ENCODE measurements around the gene CFAP90.

The CFAP90 gene

DNA sequence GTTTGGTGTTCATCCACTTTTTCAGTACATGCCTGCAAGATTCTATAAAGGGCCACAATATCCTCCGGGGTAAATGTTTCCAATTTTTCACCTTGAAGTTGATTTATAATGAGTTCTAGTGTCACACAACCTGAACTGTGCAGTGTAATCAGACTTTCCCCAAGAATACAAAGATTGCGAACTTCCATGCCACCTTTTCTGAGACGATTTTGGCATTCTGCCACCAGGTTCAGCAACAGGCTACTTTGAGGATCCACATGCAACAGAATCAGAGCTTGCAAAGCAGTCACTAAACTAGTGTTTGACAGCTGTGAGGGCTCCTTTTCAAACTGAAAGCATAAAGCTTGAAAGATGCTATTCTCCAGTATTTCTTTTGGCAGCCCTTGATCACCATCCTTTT, 16.3 kb upstream of the CFAP90 start:
- DNase-seq = no peak

DNA sequence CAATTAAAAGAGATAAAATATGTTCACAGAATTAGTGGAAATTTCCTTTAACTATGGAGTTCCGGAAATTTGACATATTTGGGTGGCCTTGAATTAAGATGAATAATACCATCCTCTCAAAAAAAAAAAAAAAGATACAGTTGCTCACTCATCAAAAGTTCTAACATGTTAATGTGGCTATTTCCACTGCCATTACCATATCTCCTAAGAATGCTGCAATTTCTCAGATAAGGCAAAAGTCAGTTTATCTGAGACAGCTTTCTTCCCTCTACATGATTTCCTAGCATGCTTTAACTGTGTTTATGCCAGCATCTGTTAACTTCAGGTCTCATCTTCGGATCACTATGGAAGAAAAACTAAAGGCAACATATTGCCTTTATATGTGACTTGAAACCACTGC, 15.3 kb upstream of the CFAP90 start:
- DNase-seq = no peak

DNA sequence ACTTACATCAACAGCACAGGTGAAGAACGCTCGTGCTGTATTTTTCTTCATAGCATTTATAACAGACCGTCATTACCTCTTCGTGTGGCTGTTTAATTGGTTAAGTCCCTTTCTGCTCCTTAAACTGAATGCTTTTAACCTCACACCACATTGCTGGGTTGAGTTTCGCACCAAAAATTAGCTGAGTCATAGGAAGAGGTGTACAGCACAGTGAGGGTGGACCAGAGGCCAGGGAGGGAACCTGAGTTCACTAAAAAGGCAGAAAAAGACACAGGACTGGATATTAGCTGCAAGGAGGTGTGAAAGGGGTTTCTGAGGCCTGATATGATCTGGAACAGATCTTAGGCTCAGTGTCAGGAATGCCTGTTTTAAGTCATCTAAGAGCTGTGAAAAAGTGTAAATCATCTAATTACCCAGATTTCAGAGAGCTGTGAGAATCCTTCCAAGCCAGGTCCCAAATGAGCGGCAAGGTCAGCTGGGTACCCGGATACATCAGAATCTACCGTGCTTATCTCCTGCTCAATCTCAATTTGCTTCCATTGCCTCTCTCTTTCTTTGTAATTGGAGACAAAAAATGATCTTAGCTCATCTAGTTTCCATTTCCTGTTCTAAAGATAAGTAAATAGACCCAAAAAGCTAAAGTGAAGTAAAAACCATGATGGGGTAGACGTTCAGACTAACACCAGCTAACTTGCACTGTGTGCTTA, 7.1 kb upstream of the CFAP90 start:
- DNase-seq = no peak

DNA sequence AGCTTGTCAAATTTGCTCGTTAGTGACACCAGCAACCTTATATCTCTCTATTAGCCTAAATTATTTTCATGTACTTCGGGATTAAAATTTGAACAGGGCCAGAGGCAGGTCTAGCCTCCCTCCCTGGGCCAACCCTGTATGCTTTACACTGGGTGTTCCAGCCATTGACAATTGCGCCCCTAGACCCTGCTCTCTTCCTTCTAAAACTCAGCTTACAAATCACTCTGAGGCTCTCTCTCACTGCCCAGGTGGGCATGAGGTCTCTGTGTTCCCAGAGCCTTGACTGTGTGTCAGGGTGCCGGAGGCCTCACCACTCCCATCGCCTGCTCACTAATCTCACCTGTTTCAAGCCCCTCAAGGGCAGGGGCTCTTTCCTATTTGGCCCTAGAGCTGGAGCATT, 6.4 kb upstream of the CFAP90 start:
- no peak for DNase-seq

DNA sequence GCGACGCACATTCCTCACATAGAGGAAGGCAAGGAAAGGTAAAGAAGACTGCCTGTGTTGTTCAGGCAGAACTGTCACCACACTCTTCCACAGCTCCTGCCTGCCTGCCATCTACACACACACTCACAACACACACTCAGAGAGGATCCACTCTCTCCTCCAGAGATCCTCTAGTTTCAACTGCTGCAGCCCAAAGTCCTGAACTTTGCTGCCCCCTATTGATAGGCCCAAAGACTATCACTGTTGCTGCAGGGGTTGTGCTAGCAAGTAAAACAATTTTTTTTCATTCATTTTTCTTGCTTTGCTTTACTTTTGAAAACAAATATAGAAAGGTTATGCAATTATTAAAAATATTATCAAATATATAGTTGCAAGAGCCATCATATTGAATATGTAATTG, 5.9 kb upstream of the CFAP90 start:
- no peak for DNase-seq

DNA sequence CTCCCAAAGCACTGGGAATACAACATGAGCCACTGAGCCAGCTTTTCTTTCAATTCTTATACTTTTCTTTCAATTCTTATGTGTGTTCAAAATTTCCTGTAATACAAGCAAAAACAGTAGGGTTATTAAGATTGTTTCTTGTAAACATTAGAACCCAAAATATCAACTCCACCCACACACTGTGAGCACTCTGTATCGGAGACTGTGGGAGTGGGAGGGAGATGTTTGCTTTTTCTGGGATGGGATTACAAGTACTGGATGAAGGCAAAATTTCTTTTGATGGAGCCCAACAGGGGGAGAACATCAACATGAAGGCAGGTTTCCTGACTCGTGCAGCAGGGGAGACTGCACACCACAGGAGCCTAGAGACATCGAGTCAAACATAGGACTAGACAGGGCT, 4.7 kb upstream of the CFAP90 start:
- no peak for DNase-seq

DNA sequence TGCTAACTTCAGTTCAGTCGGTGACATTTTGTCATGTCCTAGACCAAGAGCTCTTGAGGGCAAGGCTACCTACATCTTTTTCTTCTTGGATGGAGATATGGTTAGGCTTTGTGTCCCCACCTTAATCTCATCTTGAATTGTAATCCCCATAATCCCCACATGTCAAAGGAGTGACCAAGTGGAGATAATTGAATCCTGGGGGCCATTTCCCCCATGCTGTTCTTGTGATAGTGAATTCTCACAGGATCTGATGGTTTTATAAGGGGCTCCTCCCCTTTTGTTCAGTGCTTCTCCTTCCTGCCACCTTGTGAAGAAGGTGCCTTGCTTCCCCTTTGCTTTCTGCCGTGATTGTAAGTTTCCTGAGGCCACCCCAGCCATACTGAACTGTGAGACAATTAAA, 2.1 kb upstream of the CFAP90 start:
- DNase-seq = no peak

DNA sequence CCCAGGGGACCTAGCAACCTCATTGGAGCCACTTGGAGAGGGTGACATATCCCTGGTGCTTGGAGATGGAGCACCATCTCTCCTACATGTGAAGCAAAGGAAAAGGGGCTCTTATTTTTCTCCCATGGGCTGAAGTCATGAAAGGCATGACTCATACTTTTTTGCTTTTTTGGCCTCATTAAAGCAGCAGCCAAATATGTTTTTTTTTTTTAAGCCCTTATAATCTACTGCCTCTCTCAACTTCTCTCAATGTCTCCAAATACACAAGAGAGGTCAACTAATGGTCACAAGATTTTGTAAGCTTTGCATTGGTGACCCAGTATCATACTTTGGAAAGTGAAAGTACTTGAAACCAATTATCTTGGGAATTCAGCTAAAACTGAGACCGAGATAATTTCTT, 1.6 kb upstream of the CFAP90 start:
- no peak for DNase-seq

DNA sequence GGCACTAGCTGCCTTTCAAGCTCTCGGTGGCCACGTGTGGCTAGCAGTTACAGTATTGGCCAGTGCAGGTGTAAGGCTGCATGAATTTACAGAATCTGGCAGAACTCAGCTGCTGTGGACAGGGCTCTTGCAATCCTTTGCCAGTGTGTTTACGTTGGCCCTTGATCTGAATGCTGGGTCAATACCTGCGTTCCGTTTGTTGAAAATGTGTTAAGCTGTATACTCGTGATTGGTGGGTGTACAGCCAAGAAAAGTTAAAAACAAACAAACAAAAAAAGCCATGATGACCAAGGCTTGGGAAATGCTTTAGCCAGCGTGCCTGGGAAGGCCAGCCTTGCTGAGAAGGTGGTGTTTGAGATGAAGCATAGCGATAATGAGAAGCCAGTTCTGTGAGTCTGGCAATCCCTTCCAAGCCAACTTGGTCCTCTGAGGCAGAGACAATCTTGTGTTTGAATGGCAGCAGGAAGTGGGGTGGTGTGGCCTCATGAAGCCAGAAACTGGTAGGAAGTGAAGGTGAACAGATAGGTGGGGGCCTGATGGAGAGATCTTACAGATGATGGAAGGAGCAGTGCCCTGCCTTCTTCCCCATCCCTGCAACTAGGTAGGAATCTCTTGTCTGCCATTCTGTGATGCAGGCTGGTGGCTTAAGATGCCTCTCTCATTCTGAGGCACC, 820 bp upstream of the CFAP90 start:
- DNase-seq = no peak

DNA sequence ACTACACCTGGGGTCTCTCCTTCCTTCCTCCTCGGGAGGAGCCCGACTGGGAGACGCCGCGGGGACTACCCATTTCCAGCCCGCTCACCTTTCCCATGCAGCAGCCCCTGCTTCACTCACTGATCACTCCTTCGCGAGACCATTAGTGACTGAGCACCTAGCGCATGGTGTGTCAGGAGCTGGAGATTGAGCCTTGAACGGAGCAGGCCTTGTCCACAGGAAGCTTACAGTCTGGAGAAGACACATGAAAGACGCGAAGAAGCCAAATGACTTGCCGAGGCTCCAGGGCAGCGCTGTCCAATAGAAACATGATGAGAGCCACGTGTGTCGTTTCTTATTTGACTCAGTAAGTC, 283 bp upstream of the CFAP90 start:
- no peak for DNase-seq

DNA sequence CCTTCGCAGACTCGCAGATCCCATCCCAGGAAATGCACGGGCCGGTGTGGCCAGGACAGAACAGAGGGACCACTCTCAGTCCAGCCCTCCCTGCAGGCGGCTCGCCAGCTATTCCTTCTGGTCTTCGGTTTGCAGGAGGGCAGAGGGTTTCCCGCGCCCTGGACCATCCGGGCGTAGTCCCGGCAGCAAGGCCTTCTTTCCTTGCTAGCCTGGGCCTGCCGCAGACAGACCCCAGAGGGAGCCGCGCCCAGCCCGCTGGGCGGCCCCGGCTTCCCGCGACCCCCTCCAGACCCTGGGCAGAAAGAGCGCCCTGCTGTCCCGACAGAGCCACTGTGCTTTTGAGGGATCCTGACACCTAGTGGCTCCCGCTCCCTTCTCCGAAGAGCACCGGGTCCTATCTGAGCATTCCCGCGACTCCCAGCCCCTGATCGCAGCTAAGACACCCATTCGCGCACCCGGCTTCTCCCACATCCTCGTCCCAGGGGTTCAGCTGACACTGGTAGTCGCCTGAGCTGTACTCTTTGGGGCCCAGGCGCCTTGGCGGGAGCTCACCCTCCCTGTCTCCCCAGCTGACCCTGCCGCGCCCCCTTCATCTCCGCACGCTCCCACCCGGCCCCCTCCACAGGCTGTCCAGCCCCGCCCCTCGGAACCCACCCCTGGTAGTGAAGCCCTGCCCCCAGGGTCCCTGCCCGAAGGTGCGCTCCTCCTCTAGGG, 1.1 kb downstream of the CFAP90 start:
- no peak for DNase-seq

DNA sequence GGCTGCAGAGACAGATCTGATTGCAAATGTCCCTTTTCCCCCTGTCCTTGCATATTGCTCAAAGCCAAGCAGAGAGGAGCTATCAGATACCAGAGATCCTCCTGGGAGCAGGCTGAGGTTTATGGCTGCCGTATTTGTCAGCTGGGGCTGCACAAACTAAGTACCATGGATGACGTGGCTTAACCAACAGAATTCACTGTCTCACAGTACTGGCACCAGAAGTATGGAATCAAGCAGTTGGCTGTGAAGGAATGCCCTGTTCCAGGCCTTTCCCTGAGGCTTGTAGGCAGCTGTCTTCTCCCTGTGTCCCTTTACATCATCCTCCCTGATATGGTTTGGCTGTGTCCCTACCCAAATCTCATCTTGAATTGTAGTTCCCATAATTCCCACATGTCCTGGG, 2.6 kb downstream of the CFAP90 start:
- DNase-seq = no peak

DNA sequence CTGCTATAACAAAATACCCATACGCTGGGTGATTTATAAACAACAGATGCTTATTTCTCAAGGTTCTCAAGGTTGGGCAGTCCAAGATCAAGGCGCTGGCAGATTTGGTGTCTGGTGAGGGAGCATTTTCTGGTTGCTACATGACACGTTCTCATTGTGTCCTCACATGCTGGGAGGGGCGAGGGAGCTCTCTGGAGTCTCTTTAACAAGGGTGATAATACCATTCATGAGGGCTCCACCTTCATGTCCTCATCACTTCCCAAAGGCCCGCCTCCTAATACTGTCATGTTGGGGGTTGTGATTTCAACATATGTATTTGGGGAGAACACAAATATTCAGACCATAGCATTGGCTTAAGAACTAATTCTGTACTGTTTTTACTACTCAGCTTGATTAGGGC, 4.6 kb downstream of the CFAP90 start:
- no peak for DNase-seq

DNA sequence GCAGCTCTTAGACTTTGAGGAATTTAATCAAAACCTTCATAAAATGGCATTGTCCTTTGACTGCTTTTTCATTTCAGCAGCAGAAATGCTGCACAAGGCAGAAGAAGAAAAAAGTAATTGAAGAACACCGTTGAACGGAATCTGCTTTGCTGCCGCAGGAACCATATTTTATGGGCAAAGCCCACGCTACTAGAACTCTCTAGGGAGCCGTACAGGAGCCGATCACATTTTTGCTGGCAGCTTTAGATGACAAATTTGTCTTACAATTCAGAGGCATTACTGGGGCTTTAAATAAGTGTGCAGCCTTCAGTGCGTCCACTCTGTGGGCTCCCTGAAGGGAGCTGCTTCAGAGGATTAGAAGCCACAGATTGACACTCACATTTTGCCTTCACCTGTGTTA, 5.4 kb downstream of the CFAP90 start:
- no peak for DNase-seq

DNA sequence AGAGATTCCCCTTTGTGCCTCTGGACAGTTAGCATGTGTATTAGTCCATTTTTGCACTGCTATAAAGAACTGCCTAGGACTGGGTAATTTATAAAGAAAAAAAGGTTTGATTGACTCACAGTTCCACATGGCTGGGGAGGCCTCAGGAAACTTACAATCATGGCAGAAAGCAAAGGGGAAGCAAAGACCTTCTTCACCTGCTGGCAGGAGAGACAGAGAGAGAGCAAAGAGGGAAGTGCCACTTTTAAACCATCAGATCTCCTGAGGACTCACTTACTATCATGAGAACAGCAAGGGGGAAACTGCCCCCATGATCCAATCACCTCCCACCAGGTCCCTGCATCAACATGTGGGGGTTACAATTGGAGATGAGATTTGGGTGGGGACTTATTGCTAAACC, 6.0 kb downstream of the CFAP90 start:
- no peak for DNase-seq

DNA sequence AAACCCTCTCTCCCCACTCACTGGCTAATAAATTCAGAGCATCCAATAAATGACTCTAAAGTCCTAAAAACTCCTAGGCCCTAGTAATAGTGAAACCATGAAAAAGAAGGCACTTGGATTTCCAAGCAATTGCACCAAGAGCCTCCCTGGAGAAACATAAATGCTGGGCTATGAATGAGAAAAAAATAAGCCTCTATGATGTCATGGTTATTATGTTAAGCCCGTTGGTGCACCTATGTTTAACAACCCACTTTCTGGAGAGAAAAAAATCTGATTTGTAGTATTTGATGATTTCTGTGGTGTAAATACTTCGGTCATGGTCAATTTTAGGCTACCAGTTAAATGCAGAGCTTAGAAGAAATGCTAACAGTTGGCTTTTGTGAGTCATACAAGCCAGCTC, 8.4 kb downstream of the CFAP90 start:
- no peak for DNase-seq

DNA sequence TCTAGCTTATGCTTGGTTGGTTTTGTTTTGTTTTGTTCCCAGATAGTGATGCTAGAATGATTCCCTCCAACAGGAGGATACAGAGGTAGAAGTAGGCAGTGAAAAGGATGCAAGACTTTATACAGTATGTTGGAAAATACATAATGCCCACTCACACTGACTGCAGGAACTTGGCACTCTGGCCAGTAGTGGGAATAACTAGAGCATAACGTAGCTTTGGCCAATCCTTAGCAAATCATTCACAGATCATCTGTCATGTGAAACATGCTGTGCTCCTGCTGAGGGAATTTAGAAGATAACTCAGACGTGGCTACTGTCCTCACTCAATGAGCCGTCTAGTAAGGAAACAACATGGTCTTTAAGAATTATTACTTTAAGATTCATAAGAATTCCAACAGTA, 13.5 kb downstream of the CFAP90 start:
- DNase-seq = no peak

DNA sequence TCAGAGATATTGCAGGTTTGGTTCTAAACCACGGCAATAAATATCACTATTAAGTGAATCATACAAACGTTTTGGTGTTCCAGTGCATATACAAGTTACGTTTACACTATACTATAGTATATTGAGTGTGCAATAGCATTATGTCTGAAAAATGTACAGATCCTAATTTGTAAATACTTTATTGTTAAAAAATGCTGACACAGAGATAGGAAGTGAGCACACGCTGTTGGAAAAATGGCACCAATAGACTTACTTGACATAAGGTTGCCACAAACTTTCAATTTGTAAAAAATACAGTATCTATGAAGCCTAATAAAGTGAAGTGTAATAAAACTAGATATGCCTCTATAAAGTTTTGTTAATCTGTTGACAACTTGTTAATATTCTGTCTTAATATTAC, 16.0 kb downstream of the CFAP90 start:
- no peak for DNase-seq

DNA sequence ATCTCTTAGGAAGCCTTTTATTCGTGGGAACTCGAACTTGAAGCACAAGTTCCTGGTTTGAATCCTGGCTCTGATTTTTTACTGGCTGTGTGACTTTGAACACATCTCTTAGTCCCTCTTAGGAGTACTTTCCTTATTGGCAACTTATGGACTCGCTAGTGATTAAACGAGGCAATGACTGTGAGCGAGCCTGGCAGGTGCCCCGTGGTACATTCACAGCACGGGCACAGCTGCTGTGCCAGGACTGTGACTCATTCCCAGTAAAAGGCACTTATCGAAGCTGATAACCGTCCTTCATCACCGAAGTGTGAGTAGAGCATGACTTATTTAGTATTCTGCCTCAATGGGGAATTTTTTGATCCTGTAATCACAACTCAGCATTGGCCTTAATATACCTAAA, 22.7 kb downstream of the CFAP90 start:
- no peak for DNase-seq

DNA sequence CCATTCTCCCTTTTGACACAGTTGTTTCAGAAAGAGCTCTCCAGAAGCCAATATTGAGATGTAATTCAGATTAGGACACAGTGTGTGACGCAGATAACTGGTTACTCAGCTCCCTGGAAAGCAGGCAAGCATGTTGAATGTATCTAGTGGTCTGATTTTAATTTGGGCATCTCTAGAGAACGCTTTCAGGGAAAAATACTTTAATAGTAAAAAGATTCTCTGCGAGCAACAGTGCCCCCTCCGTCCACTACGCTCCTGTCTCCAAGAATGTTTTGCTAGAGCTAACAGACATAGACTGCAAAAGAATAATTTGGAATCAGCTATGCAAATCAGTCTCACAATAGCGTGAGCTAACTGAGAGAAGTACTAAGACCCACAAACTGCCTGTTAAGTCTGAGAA, 23.3 kb downstream of the CFAP90 start:
- no peak for DNase-seq

DNA sequence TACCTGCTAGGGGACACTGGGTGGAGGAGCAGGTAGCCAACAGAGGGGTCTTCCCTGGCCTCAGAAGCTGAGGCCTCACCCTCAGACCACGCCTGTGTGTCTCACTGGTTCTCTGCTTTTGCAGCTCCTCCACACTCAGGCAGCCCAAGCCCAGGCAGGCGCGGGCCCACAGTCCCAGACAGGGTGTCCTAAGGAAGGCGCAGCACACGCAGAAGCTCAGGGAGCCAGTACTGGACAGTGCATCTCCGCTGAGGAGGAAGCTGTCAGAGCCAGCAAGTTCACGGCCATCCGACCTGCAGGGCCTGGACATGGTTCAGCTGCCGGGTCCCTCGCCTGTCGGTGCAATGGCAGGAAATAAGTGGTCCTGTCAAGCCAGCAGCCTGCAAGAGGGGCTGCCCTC, 25.3 kb downstream of the CFAP90 start:
- no peak for DNase-seq

DNA sequence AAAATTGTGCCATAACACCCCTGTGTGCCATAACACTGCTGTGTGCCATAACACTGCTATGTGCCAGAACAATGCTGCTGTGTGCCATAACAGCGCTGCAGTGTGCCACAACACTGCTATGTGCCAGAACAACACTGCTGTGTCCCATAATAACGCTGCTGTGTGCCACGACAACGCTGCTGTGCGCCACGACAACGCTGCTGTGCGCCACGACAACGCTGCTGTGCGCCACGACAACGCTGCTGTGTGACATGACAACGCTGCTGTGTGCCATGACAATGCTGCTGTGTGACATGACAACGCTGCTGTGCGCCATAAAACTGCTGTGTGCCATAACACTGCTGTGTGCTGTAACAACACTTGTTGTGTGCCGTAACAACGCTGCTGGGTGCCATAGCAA, 25.9 kb downstream of the CFAP90 start:
- DNase-seq = no peak

DNA sequence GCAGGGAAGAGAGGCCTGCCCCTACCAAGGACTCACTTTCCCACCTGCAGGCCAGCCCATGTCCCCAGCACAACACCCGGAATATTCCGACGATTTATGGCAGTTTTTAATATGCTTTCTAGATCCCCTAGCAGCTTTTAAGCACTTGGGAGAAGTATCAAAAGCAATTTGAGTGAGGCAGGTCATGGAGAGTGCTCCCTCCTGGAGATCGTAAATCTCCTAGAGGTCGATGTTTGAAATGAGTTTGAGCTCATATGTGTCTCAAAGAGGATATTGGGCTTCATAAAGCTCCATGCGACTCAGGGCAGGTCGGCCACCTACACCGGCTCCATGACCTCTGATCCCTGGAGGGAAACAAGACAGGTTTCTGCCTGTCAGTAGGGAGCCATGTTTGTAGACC, 27.3 kb downstream of the CFAP90 start:
- no peak for DNase-seq

DNA sequence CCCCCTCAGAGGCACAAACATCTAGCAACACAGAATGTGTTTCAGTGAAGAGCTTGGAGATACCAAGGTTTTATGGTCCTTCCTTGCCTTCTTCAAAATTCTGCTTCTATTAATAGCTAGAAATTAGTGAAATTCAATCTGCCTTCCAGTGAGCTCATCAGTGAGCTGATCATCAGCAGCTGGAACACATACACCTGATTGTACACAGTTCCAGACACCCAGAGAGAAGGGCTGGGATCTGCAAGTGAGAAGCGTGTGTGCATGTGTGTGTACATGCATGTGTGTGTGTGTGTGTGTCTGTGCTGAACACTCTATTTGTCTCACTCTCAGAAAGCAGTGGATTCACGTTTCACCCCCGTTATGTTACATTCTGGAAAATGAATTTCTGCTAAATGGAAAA, 28.5 kb downstream of the CFAP90 start:
- no peak for DNase-seq

DNA sequence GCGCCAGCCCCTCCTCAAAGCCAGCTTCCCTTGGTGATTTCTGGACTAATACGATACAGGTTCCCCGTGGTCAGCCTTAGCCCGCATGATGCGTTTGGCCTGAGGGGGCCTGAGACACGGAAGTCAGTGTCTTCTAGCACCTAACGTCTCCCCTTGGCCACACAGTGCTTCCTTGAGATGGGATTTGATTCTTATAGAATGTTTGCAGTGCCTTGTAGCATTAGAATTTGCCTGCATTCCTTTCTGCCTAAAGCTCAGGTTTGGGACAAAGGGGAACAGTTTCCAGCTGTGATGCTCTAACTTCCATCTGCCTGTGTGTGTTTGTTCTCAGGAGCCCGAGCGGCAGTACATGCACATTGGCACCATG, 34.4 kb downstream of the CFAP90 start:
- DNase-seq = no peak
